Gastroesophageal sphincter (tissue), 3 donors: Measurements from ENCODE around the gene DDIT4.

Source experiments
- POLR2A ChIP-seq, 2 donors: fragments of 450-650 bp; IDR thresholded peaks; one replicate each; pipeline ENCODE4 v1.6.1; 2017; ENCODE audit warnings: antibody characterized with exemption in 2 of 2, mild to moderate bottlenecking in 2 of 2, moderate library complexity in 1 of 2
- TF ChIP-seq, protein P1 (sequence below), 4 experiments: fragments of 200-600 bp in 2 of 4; fragments of 450-650 bp in 2 of 4; sonication (generic) in 1 of 4; IDR thresholded peaks; one replicate each; pipeline ENCODE4 v1.5.1; 2017 to 2019; ENCODE audit warnings: antibody characterized with exemption in 4 of 4, mild to moderate bottlenecking in 2 of 4, moderate library complexity in 2 of 4

DNA sequence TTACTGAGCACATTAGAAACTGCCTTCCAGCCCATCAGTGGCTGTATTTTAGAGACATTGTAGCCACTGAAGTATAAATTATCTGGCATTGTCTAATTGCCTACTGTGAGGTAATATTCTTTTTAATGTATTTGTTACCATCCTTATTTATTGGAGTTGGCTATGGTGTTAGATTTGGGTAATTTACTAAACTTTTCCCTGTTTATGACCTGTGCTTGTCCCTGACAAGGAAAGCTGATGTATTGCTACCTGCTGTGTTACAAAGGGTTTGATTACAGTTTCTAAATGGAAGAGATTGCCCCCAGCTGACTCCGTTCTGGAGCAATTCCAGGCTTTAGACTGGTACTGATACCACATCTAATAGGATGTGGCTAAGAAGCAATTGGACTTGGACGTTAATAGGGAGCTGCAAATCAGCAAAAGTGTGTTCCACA lies 45.4 kb upstream of the DDIT4 start:
- TF ChIP-seq, protein P1, sequence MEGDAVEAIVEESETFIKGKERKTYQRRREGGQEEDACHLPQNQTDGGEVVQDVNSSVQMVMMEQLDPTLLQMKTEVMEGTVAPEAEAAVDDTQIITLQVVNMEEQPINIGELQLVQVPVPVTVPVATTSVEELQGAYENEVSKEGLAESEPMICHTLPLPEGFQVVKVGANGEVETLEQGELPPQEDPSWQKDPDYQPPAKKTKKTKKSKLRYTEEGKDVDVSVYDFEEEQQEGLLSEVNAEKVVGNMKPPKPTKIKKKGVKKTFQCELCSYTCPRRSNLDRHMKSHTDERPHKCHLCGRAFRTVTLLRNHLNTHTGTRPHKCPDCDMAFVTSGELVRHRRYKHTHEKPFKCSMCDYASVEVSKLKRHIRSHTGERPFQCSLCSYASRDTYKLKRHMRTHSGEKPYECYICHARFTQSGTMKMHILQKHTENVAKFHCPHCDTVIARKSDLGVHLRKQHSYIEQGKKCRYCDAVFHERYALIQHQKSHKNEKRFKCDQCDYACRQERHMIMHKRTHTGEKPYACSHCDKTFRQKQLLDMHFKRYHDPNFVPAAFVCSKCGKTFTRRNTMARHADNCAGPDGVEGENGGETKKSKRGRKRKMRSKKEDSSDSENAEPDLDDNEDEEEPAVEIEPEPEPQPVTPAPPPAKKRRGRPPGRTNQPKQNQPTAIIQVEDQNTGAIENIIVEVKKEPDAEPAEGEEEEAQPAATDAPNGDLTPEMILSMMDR (IDR thresholded peaks at IDR 0.05): no peak
- TF ChIP-seq POLR2A (IDR thresholded peaks at IDR 0.05): no peak
